GM10266 (cell line): ENCODE measurements around the gene SAMD11.

Experiments used
- DNase-seq: peaks from one replicate; pipeline ENCODE4 v3.0.0; 2012; ENCODE audit errors: extremely low spot score
- TF ChIP-seq, protein P1 (sequence below): IDR thresholded peaks from 2 replicates; pipeline ENCODE4 v1.5.1; 2012; ENCODE audit warnings: mild to moderate bottlenecking, low read depth; ENCODE audit not compliant: control insufficient read depth, insufficient read depth; ENCODE audit errors: missing control alignments

SAMD11 gene

DNA sequence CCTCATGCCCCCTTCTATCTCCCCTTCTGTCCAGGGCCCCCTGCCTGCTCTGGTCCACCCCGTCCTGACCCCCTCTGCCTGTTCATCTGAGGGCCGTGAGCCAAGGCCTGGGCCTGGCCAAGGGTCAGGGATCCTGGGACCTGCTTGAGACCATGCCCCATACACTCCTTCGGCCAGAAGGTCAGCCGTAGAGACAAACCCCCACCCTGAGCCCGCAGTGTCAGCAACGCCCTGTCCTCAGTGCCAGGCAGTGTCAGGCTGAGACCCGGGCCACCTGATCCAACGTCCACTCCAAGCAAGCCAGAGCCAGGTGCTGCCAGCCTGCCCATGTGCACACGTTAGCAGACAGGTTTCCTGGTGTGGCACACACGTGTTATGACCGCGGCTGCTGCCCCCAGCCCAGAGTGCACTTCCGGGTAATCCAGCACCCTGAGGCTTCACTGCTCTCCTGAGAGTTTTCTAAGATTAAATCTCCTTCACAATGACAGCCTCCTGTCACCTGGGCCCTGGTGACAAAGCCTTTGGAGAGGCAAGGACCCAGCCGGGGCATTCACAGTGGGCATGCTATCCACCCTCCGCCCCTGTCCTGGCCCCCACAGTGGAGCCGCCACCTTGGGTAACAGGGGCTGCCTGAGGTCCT, 10.1 kb upstream of the SAMD11 start:
- TF ChIP-seq, protein P1, sequence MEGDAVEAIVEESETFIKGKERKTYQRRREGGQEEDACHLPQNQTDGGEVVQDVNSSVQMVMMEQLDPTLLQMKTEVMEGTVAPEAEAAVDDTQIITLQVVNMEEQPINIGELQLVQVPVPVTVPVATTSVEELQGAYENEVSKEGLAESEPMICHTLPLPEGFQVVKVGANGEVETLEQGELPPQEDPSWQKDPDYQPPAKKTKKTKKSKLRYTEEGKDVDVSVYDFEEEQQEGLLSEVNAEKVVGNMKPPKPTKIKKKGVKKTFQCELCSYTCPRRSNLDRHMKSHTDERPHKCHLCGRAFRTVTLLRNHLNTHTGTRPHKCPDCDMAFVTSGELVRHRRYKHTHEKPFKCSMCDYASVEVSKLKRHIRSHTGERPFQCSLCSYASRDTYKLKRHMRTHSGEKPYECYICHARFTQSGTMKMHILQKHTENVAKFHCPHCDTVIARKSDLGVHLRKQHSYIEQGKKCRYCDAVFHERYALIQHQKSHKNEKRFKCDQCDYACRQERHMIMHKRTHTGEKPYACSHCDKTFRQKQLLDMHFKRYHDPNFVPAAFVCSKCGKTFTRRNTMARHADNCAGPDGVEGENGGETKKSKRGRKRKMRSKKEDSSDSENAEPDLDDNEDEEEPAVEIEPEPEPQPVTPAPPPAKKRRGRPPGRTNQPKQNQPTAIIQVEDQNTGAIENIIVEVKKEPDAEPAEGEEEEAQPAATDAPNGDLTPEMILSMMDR = no peak
- DNase-seq = no peak

DNA sequence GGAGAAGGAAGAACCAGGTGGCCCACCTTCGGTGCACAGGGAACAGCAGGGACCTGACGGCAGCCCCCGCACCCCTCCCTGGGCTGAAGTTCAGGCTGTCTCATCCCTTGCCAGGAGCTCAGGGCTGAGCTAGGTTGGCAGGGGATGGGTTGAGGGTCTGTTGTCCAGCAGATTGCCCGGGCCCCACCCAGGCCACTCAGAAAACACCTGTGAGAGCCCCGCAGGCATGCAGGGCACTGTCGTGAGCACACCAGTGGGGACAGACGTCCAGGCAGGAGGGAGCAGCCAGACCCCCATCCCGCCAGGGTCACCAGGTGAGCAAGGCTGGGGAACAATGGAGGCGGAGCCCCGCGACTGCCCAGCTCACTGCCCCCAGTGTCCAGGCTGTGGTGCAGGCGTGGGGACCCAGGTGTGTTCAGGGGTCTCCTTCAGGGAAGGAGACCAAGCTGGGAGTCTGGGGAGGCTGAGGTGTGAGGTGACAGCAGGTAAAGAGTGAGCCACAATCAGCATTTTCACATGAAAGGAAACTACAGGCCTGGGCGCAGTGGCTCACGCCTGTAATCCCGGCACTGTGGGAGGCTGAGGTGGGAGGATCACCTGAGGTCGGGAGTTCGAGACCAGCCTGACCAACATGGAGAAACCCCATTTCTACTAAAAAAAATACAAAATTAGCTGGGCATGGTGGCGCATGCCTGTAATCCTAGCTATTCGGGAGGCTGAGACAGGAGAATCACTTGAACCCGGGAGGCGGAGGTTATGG, 9.4 kb upstream of the SAMD11 start:
- DNase-seq = no peak
- TF ChIP-seq, protein P1 = no peak

DNA sequence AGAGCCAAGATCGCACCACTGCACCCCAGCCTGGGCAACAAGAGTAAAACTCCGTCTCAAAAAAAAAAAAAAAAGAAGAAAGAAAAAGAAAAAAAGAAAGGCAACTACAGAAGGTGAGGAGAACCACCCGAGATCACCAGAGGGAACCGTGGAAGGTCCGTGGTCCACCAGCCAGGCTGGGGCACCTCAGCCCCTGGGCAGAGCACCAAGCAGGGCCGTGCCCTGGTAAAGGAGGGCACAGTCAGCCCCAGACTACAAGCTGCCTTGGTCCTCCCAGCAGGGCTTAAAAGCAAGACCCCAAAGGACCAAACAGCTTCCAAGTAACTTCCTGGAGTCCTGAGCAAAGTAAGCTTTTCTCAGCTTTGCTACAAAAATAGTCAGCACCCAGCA, 8.8 kb upstream of the SAMD11 start:
- DNase-seq = no peak
- TF ChIP-seq, protein P1 = no peak

DNA sequence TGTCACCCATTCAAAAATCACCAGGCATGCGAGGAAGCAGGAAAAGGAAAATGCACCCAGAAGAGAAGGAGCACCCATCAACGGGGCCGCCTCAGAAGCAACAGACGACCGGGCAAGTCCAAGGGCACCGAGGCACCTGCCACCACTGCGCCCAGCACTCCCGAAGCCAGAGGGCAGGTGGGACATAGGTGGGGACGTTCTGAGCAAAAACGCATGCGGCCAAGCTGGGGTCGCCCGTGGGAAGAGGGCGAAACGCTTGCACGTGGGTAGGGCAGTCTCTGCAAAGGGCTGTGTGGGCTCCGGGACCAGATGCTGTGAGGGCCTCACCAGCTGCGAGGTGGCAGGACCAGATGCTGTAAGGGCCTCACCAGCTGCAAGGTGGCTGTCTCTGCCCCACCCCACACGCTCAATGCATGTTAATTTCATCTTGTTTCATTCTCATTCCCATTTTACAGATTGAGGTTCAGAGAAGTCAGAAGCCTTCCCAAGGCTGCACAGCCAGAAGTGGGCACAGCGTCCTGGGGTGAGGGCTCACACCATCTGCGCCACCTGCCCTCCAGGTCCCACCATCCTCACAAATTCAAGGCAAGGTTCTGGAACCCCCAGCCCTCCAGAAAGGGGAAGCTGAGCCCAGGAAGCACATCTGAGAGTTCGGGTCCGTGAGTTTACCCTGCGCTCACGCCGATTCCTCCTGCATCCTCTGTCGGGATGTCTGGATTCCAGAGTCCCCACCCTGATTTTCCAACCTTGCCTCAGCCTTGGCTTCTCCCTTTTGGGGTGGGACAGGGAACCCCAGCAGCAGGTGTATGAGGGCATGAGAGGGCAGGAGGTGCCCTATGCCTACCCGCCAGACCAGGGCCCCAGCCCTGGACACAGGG, 8.2 kb upstream of the SAMD11 start:
- TF ChIP-seq, protein P1 = no peak
- DNase-seq = no peak

DNA sequence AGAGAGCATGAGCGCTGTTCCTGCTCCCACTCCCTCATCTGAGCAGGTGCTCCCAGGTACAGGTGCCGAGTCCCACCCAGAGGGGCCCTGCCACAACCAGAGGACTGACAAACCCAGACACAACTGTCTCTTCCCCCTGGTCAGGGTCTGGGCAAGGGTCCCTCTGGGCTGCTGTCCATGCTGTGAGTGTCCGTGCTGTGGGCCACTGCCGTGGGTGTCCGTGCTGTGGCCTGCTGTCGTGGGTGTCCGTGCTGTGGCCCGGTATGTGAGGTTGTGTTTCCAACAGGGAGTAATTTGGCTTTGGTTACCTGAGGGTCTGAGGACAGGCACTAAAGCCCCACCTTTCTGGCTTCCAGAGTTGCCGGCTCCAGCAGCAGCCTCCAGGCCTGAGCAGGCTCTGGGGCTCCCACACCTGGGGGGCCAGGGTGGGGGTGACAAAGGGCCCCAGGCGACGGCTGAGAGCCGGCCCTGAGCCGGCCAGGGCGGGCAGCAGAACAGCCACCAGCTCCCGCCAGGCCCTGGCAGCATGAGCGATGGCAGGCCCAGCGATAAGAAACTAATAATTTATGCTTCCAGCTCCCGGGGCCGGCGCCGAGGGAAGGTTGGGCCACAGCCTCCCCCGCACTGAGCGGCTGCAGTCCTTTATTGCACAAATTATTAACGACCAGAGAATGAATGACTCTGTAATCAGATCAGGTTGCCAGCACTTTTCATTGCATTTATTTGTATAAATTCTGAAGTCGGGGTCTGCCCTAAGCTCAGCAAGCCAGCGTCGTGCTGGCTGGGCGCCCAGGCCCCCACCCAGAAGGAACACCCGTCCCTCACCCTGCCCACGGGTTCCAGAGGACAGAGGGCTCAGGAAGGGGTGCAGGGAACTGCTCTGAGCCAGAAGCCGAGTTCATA, 7.3 kb upstream of the SAMD11 start:
- TF ChIP-seq, protein P1 = no peak
- no peak for DNase-seq

DNA sequence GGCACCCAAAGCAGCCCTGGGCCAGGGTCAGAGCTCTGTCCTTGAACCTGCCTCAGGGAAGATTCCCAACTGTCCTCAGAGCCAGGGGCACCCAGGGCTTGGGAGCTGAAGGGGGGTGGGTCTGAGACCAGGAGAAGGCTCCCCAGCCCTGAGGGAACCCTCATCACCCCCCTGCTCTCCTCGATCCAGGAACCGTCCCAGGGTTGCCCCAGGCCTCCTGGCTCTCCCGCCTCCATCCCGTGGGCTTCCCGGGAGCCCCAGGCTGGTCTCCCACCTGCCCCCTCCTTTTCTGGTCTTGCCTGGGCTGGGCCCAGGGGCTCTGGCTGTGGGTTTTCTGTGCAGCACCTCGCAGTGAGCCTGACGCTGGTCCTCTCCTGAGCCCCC, 6.7 kb upstream of the SAMD11 start:
- no peak for DNase-seq
- TF ChIP-seq, protein P1 = no peak
